GM19395 (cell line): Measurements from ENCODE around the gene UPF2.
A peak's percentile ranks its signal among the peaks of the same experiment; 100 is the strongest.
"Not testable (repeated sequence)": the region's sequence is repeated elsewhere in the genome, so short reads cannot be mapped to it uniquely, and the experiment has no call there.

ENCODE experiments used
- ATAC-seq: cut with Tn5 transposase; IDR thresholded peaks from one replicate; pipeline ENCODE4 v1.9.1; 2021; ENCODE audit warnings: mild to moderate bottlenecking, moderate library complexity; ENCODE audit not compliant: unreplicated experiment

UPF2 gene

GRCh38 chr10:12041766-12042408, 722 bp downstream of the UPF2 start:
- ATAC-seq = no peak

- ATAC-seq = no peak
Observed at GRCh38 chr10:12036073-12036655, 6.4 kb downstream of the UPF2 start.

GRCh38 chr10:12031404-12031803, 11.2 kb downstream of the UPF2 start:
- no peak for ATAC-seq

- ATAC-seq = peak; percentile 93
Observed at GRCh38 chr10:12027539-12027938, 15.1 kb downstream of the UPF2 start.

DNA sequence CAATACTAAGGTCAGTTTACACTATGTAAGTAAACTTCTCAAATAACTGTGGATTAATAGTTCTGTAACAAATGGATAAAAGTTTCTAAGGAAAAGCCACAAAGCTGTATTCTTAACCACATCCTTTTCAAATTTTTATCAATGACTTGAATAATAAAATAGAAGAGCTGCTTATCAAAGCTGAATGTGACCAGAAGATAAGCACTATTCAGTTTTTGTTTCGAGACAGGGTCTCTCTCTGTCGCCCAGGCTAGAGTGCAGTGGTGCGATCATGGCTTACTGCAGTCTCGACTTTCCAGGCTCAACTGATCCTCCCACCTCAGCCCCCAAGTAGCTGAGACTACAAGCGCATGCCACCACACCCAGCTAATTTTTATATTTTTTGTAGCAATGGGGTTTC, 17.0 kb downstream of the UPF2 start:
- ATAC-seq = no peak

GRCh38 chr10:12022580-12023257, 19.9 kb downstream of the UPF2 start:
- ATAC-seq = peak; percentile 48

- no peak for ATAC-seq
Observed at GRCh38 chr10:12020574-12020973, 22.0 kb downstream of the UPF2 start.

- ATAC-seq = no peak
Observed at GRCh38 chr10:12019283-12019971, 23.2 kb downstream of the UPF2 start.

DNA sequence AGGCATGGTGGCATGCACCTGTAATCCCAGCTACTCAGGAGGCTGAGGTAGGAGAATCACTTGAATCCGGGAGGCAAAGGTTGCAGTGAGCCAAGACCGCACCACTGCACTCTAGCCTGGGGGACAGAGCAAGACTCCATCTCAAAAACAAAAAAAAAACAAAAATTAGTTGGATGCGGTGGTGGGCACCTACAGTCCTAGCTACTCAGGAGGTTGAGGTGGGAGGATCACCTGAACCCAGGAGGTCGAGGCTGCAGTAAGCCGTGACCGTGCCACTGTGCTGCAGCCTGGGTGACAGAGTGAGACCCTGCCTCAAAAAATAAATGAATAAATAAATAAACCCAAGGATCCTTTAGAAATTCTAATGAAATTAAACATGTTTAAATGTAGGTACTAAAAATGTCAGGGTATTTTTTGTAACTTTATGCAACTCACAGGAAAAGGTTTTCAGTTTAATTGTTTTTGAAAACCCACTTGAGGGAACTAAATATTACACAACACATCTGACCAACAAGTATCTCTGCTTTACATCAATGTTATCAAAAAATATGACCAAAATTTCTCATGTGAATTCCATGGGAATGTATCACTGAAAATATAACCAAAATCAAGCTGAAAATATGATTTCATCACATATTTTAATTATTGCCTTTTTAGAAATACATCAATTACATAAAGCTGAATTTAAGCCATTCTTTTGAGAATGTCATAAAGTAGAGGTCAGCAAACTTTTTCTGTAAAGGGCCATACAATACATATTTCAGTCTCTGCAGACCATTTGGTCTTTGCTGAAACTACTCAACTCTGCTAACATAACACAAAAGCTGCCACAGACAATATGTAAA, 23.9 kb downstream of the UPF2 start:
- ATAC-seq = no peak

DNA sequence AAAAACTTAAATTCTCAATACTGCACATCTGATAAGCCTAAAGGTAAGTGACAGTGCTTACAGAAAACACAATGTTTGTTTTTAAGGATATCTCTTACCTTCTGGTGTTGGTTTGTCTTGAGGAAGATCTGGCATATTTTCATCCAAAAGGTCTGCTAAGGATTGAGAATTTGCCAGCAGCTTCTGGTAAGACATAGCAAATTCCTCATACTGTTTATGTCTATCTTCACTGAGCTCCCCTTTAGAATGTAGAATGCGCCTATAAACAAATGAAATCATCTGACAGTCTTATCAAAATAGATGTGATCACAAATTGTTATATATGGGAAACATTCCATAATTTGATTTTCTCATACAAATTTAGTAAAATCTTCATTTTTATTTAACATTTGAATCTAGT, 28.7 kb downstream of the UPF2 start:
- ATAC-seq = no peak

DNA sequence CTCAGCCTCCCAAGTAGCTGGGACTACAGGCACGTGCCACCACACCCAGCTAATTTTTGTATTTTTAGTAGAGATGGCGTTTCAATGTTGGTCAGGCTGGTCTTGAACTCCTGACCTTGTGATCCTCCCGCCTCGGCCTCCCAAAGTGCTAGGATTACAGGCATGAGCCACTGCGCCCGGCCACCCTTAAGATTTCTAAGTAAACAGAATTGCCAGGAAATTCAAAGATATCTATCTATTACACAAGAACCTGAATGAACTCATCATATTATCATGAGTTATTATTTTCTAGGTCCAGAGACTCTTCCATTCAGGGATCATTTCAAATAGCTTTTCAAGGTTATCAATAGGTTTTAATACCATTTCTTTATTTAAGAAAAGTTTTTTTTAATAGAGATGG, 29.2 kb downstream of the UPF2 start:
- ATAC-seq = not testable (repeated sequence)

DNA sequence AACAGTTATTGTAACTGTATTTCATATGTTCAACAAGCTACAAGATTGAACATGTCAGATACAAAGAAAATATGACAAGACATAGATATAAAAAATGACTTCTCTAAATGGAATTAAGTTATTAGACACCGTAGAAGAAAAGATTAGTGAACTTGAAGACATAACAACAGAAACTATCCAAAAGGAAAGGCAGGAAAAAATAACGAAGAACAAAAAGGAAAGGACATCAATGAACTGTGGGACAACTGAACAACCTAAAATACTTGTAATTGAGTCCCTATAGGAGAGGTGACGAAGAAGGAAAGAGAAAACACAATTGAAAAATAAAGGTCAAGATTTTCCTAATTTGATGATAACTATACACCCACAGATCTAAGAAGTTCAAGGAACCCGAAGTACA, 32.3 kb downstream of the UPF2 start:
- no peak for ATAC-seq

DNA sequence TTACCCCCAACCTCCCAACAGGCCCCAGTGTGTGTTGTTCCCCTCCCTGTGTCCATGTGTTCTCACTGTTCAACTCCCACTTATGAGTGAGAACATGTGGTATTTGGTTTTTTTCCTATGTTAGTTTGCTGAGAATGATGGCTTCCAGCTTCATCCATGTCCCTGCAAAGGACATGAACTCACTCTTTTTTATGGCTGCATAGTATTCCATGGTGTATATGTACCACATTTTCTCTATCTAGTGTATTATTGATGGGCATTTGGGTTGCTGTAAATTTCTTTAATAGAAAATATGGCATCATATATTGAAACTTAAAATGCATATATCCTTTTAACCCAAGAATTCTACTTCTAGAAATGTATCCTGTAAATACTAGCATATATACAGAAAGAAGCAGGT, 33.8 kb downstream of the UPF2 start:
- ATAC-seq = not testable (repeated sequence)

GRCh38 chr10:12006671-12007070, 35.9 kb downstream of the UPF2 start:
- no peak for ATAC-seq

- peak; percentile 76 for ATAC-seq
Observed at GRCh38 chr10:11993834-11994468, 48.7 kb downstream of the UPF2 start.

DNA sequence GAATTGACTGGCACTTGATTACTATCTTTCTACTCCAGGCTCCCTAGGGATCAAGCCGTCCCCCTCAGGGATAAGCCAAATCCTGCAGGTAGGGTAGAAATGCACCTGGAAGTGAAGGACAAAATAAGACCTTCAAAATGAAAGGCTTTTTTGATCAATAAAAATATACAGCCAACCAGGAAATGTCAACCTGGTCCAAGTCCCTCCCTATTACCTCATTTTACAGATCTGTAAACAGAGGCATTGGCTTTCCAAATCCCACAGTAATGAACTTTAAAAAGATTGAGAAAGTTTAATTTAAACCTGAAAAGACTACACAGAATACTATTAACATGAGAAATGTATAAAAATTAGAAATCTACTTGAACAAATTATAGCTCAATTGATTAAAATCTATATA, 53.7 kb downstream of the UPF2 start:
- no peak for ATAC-seq

- no peak for ATAC-seq
Observed at GRCh38 chr10:11986593-11987216, 55.9 kb downstream of the UPF2 start.

- ATAC-seq = no peak
Observed at GRCh38 chr10:11982253-11982652, 60.4 kb downstream of the UPF2 start.

GRCh38 chr10:11975795-11976194, 66.8 kb downstream of the UPF2 start:
- ATAC-seq = no peak

DNA sequence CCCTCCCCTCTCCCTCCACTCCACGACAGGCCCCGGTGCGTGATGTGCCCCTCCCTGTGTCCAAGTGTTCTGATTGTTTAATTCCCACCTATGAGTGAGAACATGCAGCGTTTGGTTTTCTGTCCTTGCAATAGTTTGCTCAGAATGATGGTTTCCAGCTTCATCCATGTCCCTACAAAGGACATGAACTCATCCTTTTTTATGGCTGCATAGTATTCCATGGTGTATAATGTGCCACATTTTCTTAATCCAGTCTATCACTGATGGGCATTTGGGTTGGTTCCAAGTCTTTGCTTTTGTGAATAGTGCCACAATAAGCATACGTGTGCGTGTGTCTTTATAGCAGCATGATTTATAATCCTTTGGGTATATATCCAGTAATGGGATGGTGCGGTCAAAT, 70.1 kb downstream of the UPF2 start:
- ATAC-seq = not testable (repeated sequence)
